ENCODE data around the gene FRMD6.
"Not testable (repeated sequence)": the region's sequence is repeated elsewhere in the genome, so short reads cannot be mapped to it uniquely, and the experiment has no call there.

FRMD6 gene

GRCh38 chr14:51633298-51633697 lies 18.4 kb upstream of the FRMD6 start:
- not testable (repeated sequence) for DNase-seq

DNA sequence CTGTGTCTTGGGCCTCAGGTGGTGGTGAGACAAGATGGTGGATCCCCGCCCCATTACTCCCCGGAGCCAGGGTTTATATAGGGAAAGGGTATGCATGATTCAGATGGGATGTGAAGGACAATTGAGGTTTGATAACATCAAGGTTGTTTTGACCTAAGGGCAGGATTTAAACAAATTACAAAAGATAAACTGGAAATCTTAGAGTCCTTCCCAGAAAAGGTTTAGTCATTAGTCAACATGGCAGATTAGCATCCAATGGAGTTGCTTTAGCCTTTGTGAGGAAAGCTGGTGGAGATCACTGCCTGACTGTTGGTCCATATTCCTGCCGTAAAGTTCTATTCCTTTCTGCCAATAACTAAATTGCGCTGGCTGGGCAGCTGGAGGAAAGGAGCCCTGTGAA lies 15.6 kb upstream of the FRMD6 start:
- DNase-seq, result no peak

DNA sequence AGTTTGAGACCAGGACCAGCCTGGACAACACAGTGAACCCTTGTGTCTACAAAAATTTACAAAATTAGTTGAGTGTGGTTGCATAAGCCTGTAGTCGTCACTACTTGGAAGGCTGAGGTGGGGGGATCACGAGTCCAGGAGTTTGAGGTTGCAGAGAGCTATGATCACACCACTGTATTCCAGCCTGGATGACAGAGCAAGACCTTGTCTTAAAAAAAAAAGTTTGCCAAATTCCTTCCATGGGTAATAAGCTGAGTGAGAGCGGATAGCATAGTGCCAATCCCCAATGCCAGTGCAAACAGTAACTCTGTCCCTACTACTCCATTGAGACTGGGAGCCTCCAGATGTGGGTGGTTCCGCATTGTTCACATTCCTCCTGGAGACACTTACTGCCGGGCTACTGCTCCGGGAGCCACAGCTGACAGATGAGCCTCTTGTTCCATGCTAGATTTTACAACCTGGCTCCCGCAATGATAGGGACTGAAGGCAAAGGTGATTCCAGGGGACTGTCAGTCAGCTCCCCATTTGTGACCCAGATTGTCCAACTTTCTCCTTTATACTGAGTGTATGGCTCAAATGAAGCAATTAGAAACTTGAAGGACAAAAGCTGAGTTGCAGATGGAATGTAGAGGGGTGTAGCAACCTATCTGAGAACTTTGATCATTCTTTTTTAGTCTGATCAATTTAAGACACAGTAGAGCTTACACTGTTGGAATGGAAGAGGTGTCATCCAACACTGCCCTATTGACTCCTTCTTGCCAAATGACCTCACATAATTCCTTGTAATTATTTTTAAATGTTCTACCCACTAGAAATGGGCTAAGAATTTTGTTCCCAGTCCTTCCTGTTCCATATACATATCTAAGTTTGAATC lies 13.4 kb upstream of the FRMD6 start:
- DNase-seq, result no peak

- no peak for DNase-seq
Measured at GRCh38 chr14:51639668-51640316, 11.9 kb upstream of the FRMD6 start.

- DNase-seq, result no peak
Measured at GRCh38 chr14:51643140-51643539, 8.6 kb upstream of the FRMD6 start.

- DNase-seq, result no peak
Measured at GRCh38 chr14:51644217-51644933, 7.3 kb upstream of the FRMD6 start.

DNA sequence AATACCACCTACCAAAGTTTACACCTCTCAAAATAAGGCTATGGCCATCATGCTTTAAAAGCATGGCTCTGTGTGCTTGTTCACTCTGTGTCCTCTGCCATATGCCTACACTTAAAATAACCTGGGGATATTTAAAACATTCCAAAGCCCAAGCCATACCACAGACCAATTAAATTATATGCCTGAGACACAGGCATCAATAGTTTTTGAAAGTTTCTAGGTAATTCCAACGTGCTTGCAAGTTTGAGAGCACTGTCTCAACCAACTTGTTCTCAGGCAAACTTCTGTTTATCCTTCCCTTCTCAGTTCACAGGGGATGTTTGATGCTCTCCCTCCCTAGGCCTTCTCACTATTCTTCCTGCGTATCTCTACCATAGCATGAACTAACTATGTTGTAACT lies 3.4 kb upstream of the FRMD6 start:
- DNase-seq, result no peak

DNA sequence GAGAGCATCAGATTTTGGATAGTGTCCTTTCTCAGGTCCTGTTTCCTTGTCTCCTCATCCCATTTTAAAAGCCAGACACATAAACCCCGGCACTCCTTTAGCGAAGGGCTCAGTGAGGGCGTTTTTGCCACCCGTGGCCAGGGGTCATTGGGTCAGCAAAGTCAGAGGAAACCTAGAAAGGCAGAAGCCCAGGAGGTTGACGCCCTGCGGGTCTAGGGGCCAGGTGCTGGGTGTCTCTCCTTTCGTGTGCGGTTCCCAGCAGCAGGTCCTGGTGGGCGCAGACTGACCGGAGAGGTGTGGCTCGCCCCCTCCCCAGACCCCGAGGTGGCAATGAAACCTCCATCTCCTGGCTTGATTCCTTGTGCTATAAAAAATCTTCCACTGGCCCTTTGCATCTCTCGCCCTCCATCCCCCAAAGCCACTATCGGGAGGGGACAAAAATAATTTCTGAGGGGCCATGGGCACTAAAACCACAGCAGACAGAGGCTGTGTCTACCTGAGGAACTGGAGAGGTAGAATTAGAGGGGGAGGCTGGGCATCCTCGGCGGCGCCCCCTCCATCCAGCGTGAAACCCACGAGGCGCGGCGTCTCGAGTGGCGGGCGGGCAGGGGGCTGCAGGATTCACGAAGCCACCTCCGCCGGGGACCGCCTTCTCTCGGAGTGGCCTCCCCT lies 858 bp upstream of the FRMD6 start:
- DNase-seq, result no peak

- no peak for DNase-seq
Measured at GRCh38 chr14:51652168-51653078, 713 bp downstream of the FRMD6 start.

DNA sequence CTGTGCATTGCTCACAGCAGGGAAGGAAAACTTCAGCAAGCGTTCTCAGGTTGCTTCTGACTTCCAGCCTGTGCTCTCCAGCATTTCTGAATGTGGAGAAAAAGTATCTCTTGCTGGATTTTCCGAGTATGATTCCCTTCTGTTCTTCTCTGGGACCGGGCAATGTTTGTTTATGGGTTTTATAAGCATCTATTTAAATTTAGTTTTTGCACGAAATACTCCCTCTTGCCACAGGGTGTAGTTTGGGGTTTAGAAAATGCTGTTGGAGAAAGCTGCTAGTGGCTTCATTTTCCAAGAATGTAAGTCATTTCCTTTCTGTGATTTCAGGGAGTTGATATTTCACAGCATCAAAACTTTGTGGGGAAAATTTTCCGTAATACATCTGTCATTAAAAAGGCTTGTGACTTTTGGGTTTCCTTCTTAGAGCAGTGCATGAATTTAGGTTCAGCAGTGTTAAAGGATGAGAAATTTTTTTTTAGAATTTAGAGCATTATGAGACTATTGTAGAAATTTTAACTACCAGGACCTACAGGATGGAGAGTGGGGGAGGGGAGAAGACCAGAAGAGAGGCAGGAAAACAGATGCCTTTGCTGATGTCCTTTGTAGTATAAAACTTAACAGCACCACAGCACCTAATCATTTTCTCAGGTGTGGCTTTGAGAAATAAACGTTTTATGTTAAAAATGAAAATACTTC lies 1.5 kb downstream of the FRMD6 start:
- DNase-seq, result peak; percentile 29

DNA sequence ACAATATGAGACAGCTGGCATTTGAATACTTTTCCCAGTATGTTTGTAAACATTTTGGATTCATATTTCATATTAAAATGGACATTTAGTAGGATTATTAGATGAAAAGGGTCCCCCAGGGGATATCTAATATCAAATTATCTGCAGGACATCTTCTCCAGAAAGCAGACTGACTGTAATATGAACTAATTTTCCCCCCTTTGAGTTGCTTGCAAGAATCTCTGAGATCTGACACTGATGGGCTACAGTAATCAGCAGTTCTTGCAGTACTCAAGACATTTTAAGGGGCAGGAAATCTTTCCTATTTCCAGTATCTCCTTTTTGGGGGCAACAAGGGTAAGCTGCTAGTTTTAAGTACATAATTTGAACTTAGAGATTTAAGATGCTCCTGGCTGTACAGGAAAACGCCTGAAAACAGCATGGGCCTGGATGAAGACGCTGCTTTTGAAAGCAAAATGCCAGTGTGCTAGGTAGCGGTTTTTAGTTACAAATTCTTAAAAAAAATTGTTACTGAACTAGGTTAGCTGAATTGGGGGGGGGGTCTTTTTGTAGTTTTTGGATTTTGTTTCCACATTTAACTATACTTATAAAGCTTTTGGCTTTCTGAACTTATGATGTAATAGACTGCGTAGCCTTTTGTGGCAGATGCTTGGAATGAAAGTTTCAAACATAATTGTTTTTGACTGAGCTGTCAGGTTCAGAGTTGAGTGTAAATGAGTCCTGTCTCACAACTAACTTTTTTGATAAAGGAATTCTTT lies 2.2 kb downstream of the FRMD6 start:
- no peak for DNase-seq

DNA sequence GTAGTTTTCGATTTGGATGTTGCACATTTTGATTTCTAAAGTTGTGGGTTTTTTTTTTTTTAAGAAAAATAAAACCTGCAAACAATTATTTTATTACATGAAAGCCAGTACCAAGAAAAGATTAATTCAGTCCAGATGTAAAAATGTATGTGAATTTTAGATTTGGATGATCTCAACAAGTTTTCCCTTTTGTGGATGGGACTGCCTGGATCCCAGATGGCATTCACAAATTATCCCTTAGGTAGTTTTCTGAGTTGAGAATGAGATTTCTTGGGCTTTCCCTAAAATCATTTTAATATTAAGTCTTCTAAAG lies 2.8 kb downstream of the FRMD6 start:
- DNase-seq, result no peak

DNA sequence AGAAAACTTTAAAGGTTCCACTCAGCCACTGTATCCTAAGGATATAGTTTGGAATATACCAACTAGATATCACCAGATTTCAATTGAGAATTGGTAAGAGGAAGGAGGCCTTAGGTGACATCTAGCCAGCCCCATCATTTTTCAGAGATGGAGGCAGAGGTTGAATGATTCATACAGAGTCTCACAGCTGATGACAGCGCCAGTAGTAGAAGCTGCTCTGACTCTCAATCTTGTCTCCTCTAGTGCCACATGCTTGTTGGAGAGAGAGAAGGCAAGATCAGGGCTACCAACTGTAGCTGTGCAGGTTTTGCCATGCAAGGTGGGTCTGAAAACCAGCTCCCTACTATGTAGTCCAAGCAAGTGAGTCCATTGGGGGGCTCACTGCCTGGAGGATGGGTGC lies 6.1 kb downstream of the FRMD6 start:
- no peak for DNase-seq

GRCh38 chr14:51658441-51659173 lies 6.9 kb downstream of the FRMD6 start:
- DNase-seq, result no peak

DNA sequence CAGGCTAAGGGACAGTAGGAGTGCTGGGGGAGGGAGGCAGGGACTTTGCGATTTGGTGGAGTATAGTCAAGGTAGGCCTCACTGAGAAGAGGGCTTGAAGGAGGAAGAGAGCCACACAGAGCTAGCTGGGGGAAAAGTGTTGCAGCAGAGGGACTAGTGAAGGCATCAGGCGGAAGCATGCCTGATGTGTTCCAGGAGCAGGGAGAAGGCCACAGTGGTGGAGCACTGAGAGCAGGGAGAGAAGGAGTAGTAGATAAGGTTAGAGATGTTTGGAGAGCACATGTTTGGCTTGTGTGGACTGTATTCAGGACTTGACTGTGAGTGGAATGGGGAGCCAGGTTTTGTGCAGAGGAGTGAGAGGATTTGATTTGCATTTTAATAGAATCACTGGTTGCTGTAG lies 9.0 kb downstream of the FRMD6 start:
- DNase-seq, result no peak

- no peak for DNase-seq
Measured at GRCh38 chr14:51661504-51661903, 9.8 kb downstream of the FRMD6 start.

DNA sequence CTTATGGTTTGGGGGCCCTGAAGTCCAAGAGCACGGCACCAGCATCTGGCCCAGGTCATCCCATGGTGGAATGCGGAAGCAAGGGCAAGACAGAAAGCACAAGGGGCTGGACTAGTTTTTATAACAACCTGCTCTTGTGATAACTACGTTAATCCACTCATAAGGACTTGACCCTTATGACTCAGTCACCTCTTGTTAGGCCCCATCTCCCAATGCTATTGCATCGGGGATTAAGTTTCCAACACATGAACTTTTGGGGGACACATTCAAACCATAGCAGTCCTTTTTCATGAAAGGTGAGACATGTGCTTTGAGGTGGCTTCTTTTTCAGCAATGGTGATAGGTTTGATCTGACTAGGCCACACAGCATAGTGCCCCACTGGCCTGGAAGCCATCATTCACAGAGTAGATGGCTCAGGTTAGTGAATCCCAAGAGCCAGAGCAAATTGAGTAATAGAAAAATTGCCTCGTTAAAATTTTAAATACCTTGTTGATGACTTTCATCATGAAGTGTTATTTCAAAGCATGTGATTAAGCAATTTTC lies 12.1 kb downstream of the FRMD6 start:
- no peak for DNase-seq

DNA sequence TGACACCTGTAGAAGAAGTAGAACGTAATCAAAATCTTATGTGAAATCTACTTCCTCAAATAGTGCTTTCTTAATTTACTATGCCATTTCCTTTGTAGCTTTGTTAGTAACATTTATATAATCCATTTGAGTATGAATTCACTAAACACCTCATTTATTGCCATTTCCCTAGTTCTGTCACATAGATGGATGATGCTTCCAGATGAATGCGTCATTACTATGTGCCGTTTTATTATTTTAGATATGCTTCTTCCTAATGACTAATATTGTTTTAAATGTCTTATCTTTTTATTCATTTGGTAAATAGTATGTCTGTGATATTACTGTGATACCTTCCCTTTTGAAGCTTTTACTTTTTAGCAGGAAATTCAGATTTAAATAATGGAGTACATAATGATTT lies 14.4 kb downstream of the FRMD6 start:
- no peak for DNase-seq

DNA sequence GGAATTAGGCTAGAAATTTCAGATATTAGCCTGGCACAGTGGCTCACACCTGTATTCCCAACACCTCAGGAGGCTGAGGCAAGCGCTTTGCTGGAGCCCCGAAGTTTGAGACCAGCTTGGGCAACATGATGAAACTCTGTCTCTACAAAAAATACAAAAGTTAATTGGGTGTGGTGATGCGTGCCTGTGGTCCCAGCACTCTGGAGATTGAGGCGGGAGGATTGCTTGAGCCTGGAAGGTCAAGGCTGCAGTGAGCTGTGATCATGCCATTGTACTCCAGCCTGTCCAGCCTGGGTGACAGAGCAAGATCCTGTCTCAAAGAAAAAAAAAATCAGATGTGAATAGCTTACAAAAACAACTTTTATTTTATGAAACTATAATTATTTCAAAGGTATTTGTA lies 15.1 kb downstream of the FRMD6 start:
- no peak for DNase-seq

- DNase-seq, result no peak
Measured at GRCh38 chr14:51668870-51669269, 17.2 kb downstream of the FRMD6 start.

Measured in DMS79 (cell line).